Glutamatergic neuron (in vitro differentiated cells): ENCODE measurements around the gene NFATC2. TPM values are rescaled to one million over a fixed set of nuclear protein-coding genes. Genes with fewer than 3 reads are reported as not detected.

Experiments
- DNase-seq: peaks from one replicate; pipeline ENCODE4 v3.0.0; 2022
- H3K27ac Mint-ChIP-seq: one replicate; pipeline ENCODE4 v1.8.0; 2020; ENCODE audit warnings: mild to moderate bottlenecking, mixed read lengths, inconsistent platforms; ENCODE audit not compliant: unreplicated experiment
- H3K27me3 Mint-ChIP-seq: one replicate; pipeline ENCODE4 v1.8.0; 2020; ENCODE audit warnings: mild to moderate bottlenecking, moderate library complexity, mixed read lengths, inconsistent platforms; ENCODE audit not compliant: unreplicated experiment
- H3K36me3 Mint-ChIP-seq: one replicate; pipeline ENCODE4 v1.8.0; 2020; ENCODE audit warnings: mild to moderate bottlenecking, mixed read lengths, inconsistent platforms; ENCODE audit not compliant: unreplicated experiment
- H3K4me1 Mint-ChIP-seq: one replicate; pipeline ENCODE4 v1.8.0; 2020; ENCODE audit warnings: mild to moderate bottlenecking, low read depth, mixed read lengths, inconsistent platforms; ENCODE audit not compliant: unreplicated experiment
- H3K4me3 Mint-ChIP-seq: one replicate; pipeline ENCODE4 v1.8.0; 2020; ENCODE audit warnings: mild to moderate bottlenecking, mixed read lengths, inconsistent platforms; ENCODE audit not compliant: unreplicated experiment
- H3K9me3 Mint-ChIP-seq: one replicate; pipeline ENCODE4 v1.8.0; 2020; ENCODE audit warnings: mild to moderate bottlenecking, moderate library complexity, mixed read lengths, inconsistent platforms; ENCODE audit not compliant: unreplicated experiment
- CTCF ChIP-seq: fragments of 200-600 bp; sonication (generic); IDR thresholded peaks from one replicate; pipeline ENCODE4 v1.5.0; 2021; ENCODE audit not compliant: partially characterized antibody, unreplicated experiment
- total RNA-seq: library from RNA; stranded (reverse); fragmentation: NEBNext Ultra II Directional; extraction: Animal tissue kit (Norgen Biotek cat#: 25700); gene quantifications from one replicate; pipeline ENCODE4 v1.2.1, GENCODE V29; 2021; ENCODE audit not compliant: unreplicated experiment

Gene NFATC2
- total RNA-seq, 1 donor from 2014 or later, result not detected

GRCh38 chr20:51418137-51418529, 124.4 kb downstream of the NFATC2 start:
- no peak overlapping the region for H3K4me3 Mint-ChIP-seq
- H3K9me3 Mint-ChIP-seq, result peaks cover 2% of the 10 kb centered on the region
- H3K27me3 Mint-ChIP-seq, result peaks cover 4% of the 10 kb centered on the region
- no peak overlapping the region for H3K27ac Mint-ChIP-seq
- H3K36me3 Mint-ChIP-seq, result no peaks in the 10 kb centered on the region
- no peak for TF ChIP-seq CTCF
- DNase-seq, result no peak
- H3K4me1 Mint-ChIP-seq, result no peaks in the 10 kb centered on the region

- H3K27ac Mint-ChIP-seq, result no peak overlapping the region
- no peak for TF ChIP-seq CTCF
- peaks cover 2% of the 10 kb centered on the region for H3K9me3 Mint-ChIP-seq
- peaks cover 2% of the 10 kb centered on the region for H3K4me1 Mint-ChIP-seq
- no peak overlapping the region for H3K4me3 Mint-ChIP-seq
- DNase-seq, result no peak
- peaks cover 4% of the 10 kb centered on the region for H3K27me3 Mint-ChIP-seq
- no peaks in the 10 kb centered on the region for H3K36me3 Mint-ChIP-seq
Measured at GRCh38 chr20:51417250-51418136, 125.0 kb downstream of the NFATC2 start.

DNA sequence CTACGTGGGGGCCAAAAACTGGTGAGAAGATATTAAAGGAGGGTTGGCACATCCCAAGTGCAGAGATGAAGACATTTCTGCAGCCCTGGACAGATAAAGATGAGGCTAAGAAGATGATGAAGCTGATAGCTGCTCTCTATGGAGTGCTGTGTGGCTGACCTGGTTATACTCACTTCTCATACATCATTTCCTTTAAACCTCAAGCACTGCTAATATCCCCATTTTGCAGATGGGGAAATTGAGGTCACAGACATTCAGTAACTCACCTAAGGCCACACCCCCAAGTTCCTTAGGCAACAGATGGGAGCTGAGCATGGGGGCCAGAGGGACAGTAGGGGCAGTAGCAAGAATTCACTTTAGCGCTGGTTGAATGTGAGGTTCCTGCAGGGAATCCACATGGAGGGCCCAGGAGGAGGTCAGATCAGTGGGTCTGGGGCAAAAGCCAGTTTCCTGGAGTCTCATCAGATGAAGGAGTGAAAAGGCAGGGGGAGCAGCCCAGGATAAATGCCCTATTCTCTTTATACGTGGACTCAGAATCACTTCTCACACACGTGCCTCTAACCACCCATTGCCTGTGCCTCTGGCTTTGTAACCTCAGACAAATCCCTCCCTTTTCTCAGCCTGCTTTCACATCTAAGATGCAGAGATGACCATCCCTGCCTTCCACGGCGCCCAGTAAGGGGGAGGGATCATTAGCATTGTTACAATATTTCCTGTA, 125.8 kb downstream of the NFATC2 start:
- Mint-ChIP-seq H3K36me3 (no peaks in the 10 kb centered on the region), H3K27ac (no peak overlapping the region), H3K4me1 (peaks cover 2% of the 10 kb centered on the region), H3K27me3 (peaks cover 4% of the 10 kb centered on the region), H3K4me3 (no peak overlapping the region), H3K9me3 (peaks cover 2% of the 10 kb centered on the region)
- DNase-seq, result no peak
- no peak for TF ChIP-seq CTCF

GRCh38 chr20:51413857-51414256, 128.7 kb downstream of the NFATC2 start:
- H3K27me3 Mint-ChIP-seq, result peaks cover 9% of the 10 kb centered on the region
- no peak for DNase-seq
- H3K27ac Mint-ChIP-seq, result no peak overlapping the region
- TF ChIP-seq CTCF, result no peak
- H3K4me1 Mint-ChIP-seq, result peaks cover 2% of the 10 kb centered on the region
- no peaks in the 10 kb centered on the region for H3K36me3 Mint-ChIP-seq
- no peak overlapping the region for H3K4me3 Mint-ChIP-seq
- peaks cover 2% of the 10 kb centered on the region for H3K9me3 Mint-ChIP-seq
